ENCODE measurements around the gene TPST1. TPM values are rescaled to one million over a fixed set of nuclear protein-coding genes. Genes with fewer than 3 reads are reported as not detected.
"Not testable (repeated sequence)": the region's sequence is repeated elsewhere in the genome, so short reads cannot be mapped to it uniquely, and the experiment has no call there.

TPST1 gene
- total and polyA plus RNA-seq, 2 experiments from 2014 or later = 21.1 to 24.8 TPM

DNA sequence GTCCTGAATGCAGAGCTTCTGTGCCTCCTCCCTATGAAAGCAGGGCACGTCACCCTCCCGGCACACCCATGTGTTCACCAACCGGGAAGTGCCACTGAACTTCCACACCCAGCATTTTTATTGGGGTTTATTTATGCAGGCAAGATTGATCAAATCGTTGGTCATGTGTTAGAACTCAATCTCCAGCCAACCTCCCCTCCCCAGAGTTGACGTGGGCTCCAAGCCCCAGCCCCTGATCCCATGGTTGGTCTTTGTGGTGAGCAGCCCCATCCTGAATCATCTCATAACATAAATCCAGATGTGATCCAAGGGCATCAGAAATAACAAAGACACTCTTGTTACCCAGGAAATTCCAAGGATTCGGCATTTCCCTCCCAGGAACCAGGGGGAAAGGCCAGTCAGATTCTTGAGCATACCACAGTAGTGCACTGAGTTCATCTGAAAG is 151.2 kb downstream of the TPST1 start:
- TF ChIP-seq, protein P1, sequence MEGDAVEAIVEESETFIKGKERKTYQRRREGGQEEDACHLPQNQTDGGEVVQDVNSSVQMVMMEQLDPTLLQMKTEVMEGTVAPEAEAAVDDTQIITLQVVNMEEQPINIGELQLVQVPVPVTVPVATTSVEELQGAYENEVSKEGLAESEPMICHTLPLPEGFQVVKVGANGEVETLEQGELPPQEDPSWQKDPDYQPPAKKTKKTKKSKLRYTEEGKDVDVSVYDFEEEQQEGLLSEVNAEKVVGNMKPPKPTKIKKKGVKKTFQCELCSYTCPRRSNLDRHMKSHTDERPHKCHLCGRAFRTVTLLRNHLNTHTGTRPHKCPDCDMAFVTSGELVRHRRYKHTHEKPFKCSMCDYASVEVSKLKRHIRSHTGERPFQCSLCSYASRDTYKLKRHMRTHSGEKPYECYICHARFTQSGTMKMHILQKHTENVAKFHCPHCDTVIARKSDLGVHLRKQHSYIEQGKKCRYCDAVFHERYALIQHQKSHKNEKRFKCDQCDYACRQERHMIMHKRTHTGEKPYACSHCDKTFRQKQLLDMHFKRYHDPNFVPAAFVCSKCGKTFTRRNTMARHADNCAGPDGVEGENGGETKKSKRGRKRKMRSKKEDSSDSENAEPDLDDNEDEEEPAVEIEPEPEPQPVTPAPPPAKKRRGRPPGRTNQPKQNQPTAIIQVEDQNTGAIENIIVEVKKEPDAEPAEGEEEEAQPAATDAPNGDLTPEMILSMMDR (IDR thresholded peaks at IDR 0.05; ENCODE audit: low read depth, low read length) = no peak
- H3K36me3 ChIP-seq = no peaks in the 10 kb centered on the region
- no peaks in the 10 kb centered on the region for H3K9me3 ChIP-seq (ENCODE audit: low read depth)
- no peaks in the 10 kb centered on the region for H3K27me3 ChIP-seq
- no peaks in the 10 kb centered on the region for H3K4me1 ChIP-seq (ENCODE audit: low read depth)
- DNase-seq (ENCODE audit: low read depth in 1 of 2, low spot score in 1 of 2) = peak in 1 of 2 donors; percentile 84
- no peak overlapping the region for H3K27ac ChIP-seq
- no peak overlapping the region for H3K4me3 ChIP-seq

DNA sequence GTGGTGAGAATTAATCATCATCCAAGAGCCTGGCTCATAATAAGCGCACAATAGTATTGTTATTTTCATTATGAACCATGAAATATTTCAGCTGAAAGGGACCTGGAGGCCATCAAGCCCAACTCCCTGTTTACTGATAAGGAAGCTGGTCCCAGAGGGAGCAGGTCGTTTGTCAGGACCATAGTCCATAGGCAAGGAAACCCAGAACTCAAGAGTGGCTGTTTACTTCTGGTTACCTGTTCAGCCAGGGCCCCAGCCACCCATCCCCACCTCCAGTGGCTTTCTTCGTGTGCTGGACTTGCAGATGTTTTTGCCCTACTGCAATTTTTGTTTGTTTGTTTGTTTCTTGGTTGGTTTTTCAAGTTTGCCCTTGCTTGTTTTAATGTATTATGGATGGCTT is 152.0 kb downstream of the TPST1 start:
- Histone ChIP-seq H3K9me3 (ENCODE audit: low read depth) (no peaks in the 10 kb centered on the region), H3K27ac (no peak overlapping the region), H3K36me3 (no peaks in the 10 kb centered on the region), H3K4me3 (no peak overlapping the region), H3K4me1 (ENCODE audit: low read depth) (no peaks in the 10 kb centered on the region), H3K27me3 (no peaks in the 10 kb centered on the region)
- TF ChIP-seq, protein P1 (IDR thresholded peaks at IDR 0.05; ENCODE audit: low read depth, low read length) = no peak
- no peak for DNase-seq (ENCODE audit: low read depth in 1 of 2, low spot score in 1 of 2)

DNA sequence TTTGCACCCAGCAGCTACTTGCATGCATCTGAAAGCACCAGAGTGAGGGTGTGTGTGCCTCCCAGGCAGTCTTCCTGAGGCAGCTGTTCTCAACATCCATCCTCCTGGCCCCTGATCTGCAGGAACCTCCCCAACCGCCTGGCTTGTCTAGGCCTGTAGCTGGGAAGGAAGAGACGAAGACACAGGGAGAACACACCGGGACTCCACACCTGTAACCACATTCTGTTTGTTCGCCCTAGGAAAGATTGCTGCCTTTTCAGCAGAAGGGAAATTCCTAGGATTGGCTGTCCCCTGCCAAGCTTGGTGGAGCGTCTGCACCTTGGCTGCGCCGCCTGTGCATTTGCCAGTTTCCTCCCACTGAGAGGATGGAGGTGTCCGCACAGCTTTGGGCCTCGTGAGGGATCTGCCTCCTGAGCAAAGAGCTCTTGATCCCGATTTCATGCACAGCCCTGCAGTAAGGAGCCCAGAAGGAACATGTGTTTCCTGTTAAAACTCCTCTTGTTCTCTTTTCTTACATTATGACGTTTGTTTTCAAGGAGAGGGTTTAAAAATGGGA is 154.6 kb downstream of the TPST1 start:
- Histone ChIP-seq H3K4me1 (ENCODE audit: low read depth) (no peaks in the 10 kb centered on the region), H3K9me3 (ENCODE audit: low read depth) (no peaks in the 10 kb centered on the region), H3K4me3 (no peak overlapping the region), H3K36me3 (no peaks in the 10 kb centered on the region), H3K27me3 (no peaks in the 10 kb centered on the region), H3K27ac (no peak overlapping the region)
- TF ChIP-seq, protein P1 (IDR thresholded peaks at IDR 0.05; ENCODE audit: low read depth, low read length) = no peak
- DNase-seq (ENCODE audit: low read depth in 1 of 2, low spot score in 1 of 2) = peak in 1 of 2 donors; percentile 28

DNA sequence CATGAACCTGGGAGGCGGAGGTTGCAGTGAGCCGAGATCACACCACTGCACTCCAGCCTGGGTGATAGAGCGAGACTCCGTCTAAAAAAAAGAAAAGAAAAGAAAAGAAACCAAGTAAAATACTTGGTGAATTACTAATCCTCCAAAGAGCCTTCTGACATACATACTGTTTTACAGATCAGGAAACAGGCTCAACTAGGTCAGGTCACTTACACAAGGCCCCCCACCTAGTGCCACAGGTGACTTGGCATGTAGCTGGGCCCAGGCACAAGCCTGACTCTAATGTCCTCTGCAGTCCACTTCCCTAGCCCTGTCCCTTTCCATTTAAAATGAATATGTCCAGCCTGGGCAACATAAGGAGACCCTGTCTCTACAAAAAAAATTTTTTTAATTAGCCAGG is 157.0 kb downstream of the TPST1 start:
- DNase-seq (ENCODE audit: low read depth in 1 of 2, low spot score in 1 of 2) = no peak
- no peaks in the 10 kb centered on the region for H3K4me1 ChIP-seq (ENCODE audit: low read depth)
- H3K9me3 ChIP-seq (ENCODE audit: low read depth) = no peaks in the 10 kb centered on the region
- TF ChIP-seq, protein P1 (IDR thresholded peaks at IDR 0.05; ENCODE audit: low read depth, low read length) = no peak
- no peak overlapping the region for H3K4me3 ChIP-seq
- no peaks in the 10 kb centered on the region for H3K27me3 ChIP-seq
- H3K27ac ChIP-seq = no peak overlapping the region
- H3K36me3 ChIP-seq = no peaks in the 10 kb centered on the region

DNA sequence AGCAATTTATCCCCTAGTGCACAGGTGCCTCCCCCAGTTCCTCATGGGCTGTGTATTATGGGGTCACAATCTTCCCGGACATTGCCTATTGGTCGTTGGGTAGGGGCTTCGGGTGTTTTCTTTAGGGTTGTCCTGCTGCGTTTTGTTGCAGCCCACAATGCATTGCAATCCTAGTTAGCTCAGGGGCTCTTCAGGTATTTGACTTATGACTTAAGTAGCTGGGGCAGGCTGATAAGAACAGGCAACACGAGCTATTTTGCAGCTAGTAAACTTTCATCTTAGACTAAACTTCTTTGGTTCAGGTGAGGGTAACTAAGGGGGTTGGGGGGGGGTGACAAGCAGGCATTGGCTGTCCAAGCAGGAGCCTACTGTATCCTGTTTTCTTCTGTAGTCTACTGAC is 158.5 kb downstream of the TPST1 start:
- TF ChIP-seq, protein P1 (IDR thresholded peaks at IDR 0.05; ENCODE audit: low read depth, low read length) = no peak
- H3K4me1 ChIP-seq (ENCODE audit: low read depth) = no peaks in the 10 kb centered on the region
- H3K36me3 ChIP-seq = no peaks in the 10 kb centered on the region
- no peak for DNase-seq (ENCODE audit: low read depth in 1 of 2, low spot score in 1 of 2)
- no peak overlapping the region for H3K4me3 ChIP-seq
- H3K9me3 ChIP-seq (ENCODE audit: low read depth) = no peaks in the 10 kb centered on the region
- H3K27ac ChIP-seq = no peak overlapping the region
- H3K27me3 ChIP-seq = no peaks in the 10 kb centered on the region

DNA sequence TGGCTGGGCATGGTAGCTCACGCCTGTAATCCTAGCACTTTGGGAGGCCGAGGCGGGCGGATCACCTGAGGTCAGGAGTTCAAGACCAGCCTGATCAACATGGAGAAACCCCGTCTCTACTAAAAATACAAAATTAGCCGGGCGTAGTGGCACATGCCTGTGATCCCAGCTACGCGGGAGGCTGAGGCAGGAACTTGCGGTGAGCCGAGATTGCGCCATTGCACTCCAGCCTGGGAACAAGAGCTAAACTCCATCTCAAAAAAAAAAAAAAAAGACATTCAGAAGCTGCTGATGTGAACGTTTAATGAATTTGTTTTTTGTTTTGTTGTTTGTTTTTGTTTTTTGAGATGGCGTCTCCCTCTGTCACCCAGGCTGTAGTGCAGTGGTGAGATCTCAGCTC is 159.9 kb downstream of the TPST1 start:
- DNase-seq (ENCODE audit: low read depth in 1 of 2, low spot score in 1 of 2); H3K27me3 ChIP-seq; H3K9me3 ChIP-seq (ENCODE audit: low read depth); H3K4me1 ChIP-seq (ENCODE audit: low read depth); H3K36me3 ChIP-seq; H3K4me3 ChIP-seq; H3K27ac ChIP-seq: not testable (repeated sequence)

All from cardiac muscle cell (in vitro differentiated cells and primary cell).